ENCODE results near the gene KCMF1. TPM values are rescaled to one million over a fixed set of nuclear protein-coding genes. Genes with fewer than 3 reads are reported as not detected.
A peak's percentile ranks its signal among the peaks of the same experiment; 100 is the strongest.

Gene KCMF1
- total and polyA plus RNA-seq, 2 of the 13 experiments (the other 11 are each of a cell fraction or from before 2014, with no cell fraction given), result 62.1 to 116 TPM

- TF ChIP-seq ZNF704 (CRISPR knock-in tag; IDR thresholded peaks at IDR 0.05; ENCODE audit: borderline replicate concordance), result no peak
- 0 out of 2 replicates have a peak, but pooled peaks have one; percentile 50 for TF ChIP-seq NAIF1 (CRISPR knock-in tag; IDR thresholded peaks at IDR 0.05; ENCODE audit: borderline replicate concordance)
- peak; percentile 91 for TF ChIP-seq ZNF460 (CRISPR knock-in tag; IDR thresholded peaks at IDR 0.05; ENCODE audit: borderline replicate concordance)
- TF ChIP-seq ATM (IDR thresholded peaks at IDR 0.05; ENCODE audit: borderline replicate concordance), result no peak
- peak; percentile 50 for TF ChIP-seq REPIN1 (CRISPR knock-in tag; IDR thresholded peaks at IDR 0.05; ENCODE audit: borderline replicate concordance, low read depth)
- 0 out of 2 replicates have a peak, but pooled peaks have one; percentile 19 for TF ChIP-seq NCOA2 (CRISPR knock-in tag; IDR thresholded peaks at IDR 0.05)
- TF ChIP-seq KDM5B (CRISPR knock-in tag; IDR thresholded peaks at IDR 0.05; ENCODE audit: borderline replicate concordance), result 0 out of 2 replicates have a peak, but pooled peaks have one; percentile 11
- TF ChIP-seq THAP8 (CRISPR knock-in tag; IDR thresholded peaks at IDR 0.05; ENCODE audit: borderline replicate concordance), result no peak; the same call in 1 of the 2 replicates
- TF ChIP-seq HNF4A (CRISPR knock-in tag; IDR thresholded peaks at IDR 0.05), result peak; percentile 61
- TF ChIP-seq RXRA (CRISPR knock-in tag; IDR thresholded peaks at IDR 0.05), result peak; percentile 41; the same call in 1 of the 2 replicates
- TF ChIP-seq BCL3 (CRISPR knock-in tag; IDR thresholded peaks at IDR 0.05), result peak; percentile 56; the same call in 1 of the 2 replicates
- peak; percentile 19; the same call in 1 of the 2 replicates for TF ChIP-seq DRAP1 (CRISPR knock-in tag; IDR thresholded peaks at IDR 0.05)
- TF ChIP-seq ZEB1 (IDR thresholded peaks at IDR 0.05; ENCODE audit: insufficient replicate concordance, low read depth), result peak; percentile 47
- TF ChIP-seq THAP9 (CRISPR knock-in tag; IDR thresholded peaks at IDR 0.05; ENCODE audit: borderline replicate concordance), result 0 out of 2 replicates have a peak, but pooled peaks have one; percentile 32
- no peak for TF ChIP-seq KLF9 (CRISPR knock-in tag; IDR thresholded peaks at IDR 0.05; ENCODE audit: low read depth)
- TF ChIP-seq POLR2G (IDR thresholded peaks at IDR 0.05; ENCODE audit: low read depth, low read length), result no peak
- TF ChIP-seq ZBTB7B (CRISPR knock-in tag; IDR thresholded peaks at IDR 0.05), result 0 out of 2 replicates have a peak, but pooled peaks have one; percentile 3
- no peak for TF ChIP-seq ZNF775 (CRISPR knock-in tag; IDR thresholded peaks at IDR 0.05; ENCODE audit: borderline replicate concordance)
- peak; percentile 16; the same call in 1 of the 2 replicates for TF ChIP-seq ZNF501 (CRISPR knock-in tag; IDR thresholded peaks at IDR 0.05)
- TF ChIP-seq THRA (CRISPR knock-in tag; IDR thresholded peaks at IDR 0.05; ENCODE audit: borderline replicate concordance), result 0 out of 2 replicates have a peak, but pooled peaks have one; percentile 25
These were observed 6.4 kb upstream of the KCMF1 start (continued) for GRCh38 chr2:84964406-84965191.
